ENCODE results near the gene ILDR1.

GRCh38 chr3:122004107-122004506, 17.9 kb downstream of the ILDR1 start:
- TF ChIP-seq EZH2phosphoT487 (IDR thresholded peaks at IDR 0.05; ENCODE audit: borderline replicate concordance, low read length) (no peak), CTCF (IDR thresholded peaks at IDR 0.05; ENCODE audit: low read depth, low read length, poor library complexity, severe bottlenecking) (no peak)

Measured in DOHH2 (cell line).